PC-9 (cell line): ENCODE data around the gene ERG. TPM values are rescaled to one million over a fixed set of nuclear protein-coding genes. Genes with fewer than 3 reads are reported as not detected.

Experiments
- BruUV-seq: library from RNA; stranded (reverse); fragments of 400-500 nt; replicated peaks from 2 replicates; lab custom pipeline; 2021; lab: Mats Ljungman, UMichigan
- CTCF ChIA-PET: fragments of 300-600 bp; sonication (Branson Sonifier 250); formaldehyde crosslinking; loops from one replicate; lab custom pipeline; 2022; ENCODE audit warnings: antibody characterized with exemption; lab: Charles Lee
- POLR2A ChIA-PET: fragments of 300-600 bp; sonication (Branson Sonifier 250); formaldehyde crosslinking; loops from one replicate; lab custom pipeline; 2022; ENCODE audit warnings: antibody characterized with exemption; ENCODE audit not compliant: unreplicated experiment; lab: Charles Lee
- DNase-seq, 2 experiments: peaks; one replicate each; pipeline versions ENCODE4 v3.0.0 to v3.0.0-alpha.2; 2015 to 2022; ENCODE audit warnings: mixed read lengths in 1 of 2
- H2AFZ ChIP-seq: fragments of 200-600 bp; sonication (generic); 2 replicates; pipeline ENCODE4 v1.8.1; 2017; ENCODE audit warnings: antibody characterized with exemption
- H3F3A ChIP-seq: fragments of 200-600 bp; sonication (generic); 2 replicates; pipeline ENCODE4 v1.8.1; 2017; ENCODE audit warnings: antibody characterized with exemption, mild to moderate bottlenecking, low read depth; ENCODE audit not compliant: insufficient read depth
- H3K27ac ChIP-seq: fragments of 200-600 bp; sonication (generic); 2 replicates; pipeline ENCODE4 v1.6.1; 2016; ENCODE audit warnings: mixed run types
- H3K27me3 ChIP-seq: fragments of 200-600 bp; sonication (generic); 2 replicates; pipeline ENCODE4 v1.6.1; 2016; ENCODE audit warnings: low read depth, mixed run types; ENCODE audit not compliant: insufficient read depth
- H3K36me3 ChIP-seq: fragments of 200-600 bp; sonication (generic); 2 replicates; pipeline ENCODE4 v1.6.1; 2016; ENCODE audit warnings: low read depth, mixed run types
- H3K4me1 ChIP-seq: fragments of 200-600 bp; sonication (generic); replicated peaks from 2 replicates; pipeline ENCODE4 v1.6.1; 2016; ENCODE audit warnings: mixed run types; ENCODE audit not compliant: insufficient read depth
- H3K4me2 ChIP-seq: fragments of 200-600 bp; sonication (generic); 2 replicates; pipeline ENCODE4 v1.6.1; 2017; ENCODE audit warnings: mixed run types
- H3K4me3 ChIP-seq: fragments of 200-600 bp; sonication (generic); 2 replicates; pipeline ENCODE4 v1.6.1; 2016; ENCODE audit warnings: mixed run types
- H3K79me2 ChIP-seq: fragments of 200-600 bp; sonication (generic); 2 replicates; pipeline ENCODE4 v1.6.1; 2017; ENCODE audit warnings: low read depth, mixed run types
- H3K9me2 ChIP-seq: fragments of 200-600 bp; sonication (generic); 2 replicates; pipeline ENCODE4 v1.8.1; 2017; ENCODE audit warnings: mild to moderate bottlenecking; ENCODE audit not compliant: insufficient read depth
- H3K9me3 ChIP-seq: fragments of 200-600 bp; sonication (generic); 2 replicates; pipeline ENCODE4 v1.8.1; 2016; ENCODE audit warnings: low read depth; ENCODE audit not compliant: insufficient read depth
- H4K20me1 ChIP-seq: fragments of 200-600 bp; sonication (generic); 2 replicates; pipeline ENCODE4 v1.8.1; 2017; ENCODE audit not compliant: insufficient read depth
- CTCF ChIP-seq: fragments of 200-600 bp; sonication (generic); conservative IDR thresholded peaks from 2 replicates; pipeline ENCODE4 v1.6.1; 2017; ENCODE audit warnings: mixed run types, antibody characterized with exemption, mild to moderate bottlenecking, moderate library complexity
- EZH2 ChIP-seq: fragments of 200-600 bp; sonication (generic); IDR thresholded peaks from 2 replicates; pipeline ENCODE4 v1.8.0; 2017; ENCODE audit warnings: antibody characterized with exemption, low read depth
- intact Hi-C: fragments of 100-400 bp; cut with micrococcal nuclease; formaldehyde crosslinking; loops from one replicate; pipeline ENCODE4 v1.10.0; 2022; ENCODE audit not compliant: unreplicated experiment
- total RNA-seq: library from RNA; stranded (reverse); gene quantifications from 2 replicates; pipeline ENCODE4 v1.2.3, GENCODE V29; 2021

ERG gene
- total RNA-seq, 1 experiment from 2014 or later: not detected

- Histone ChIP-seq H2AFZ (no peak overlapping the region), H3K4me2 (no peak overlapping the region), H3K4me3 (no peak overlapping the region), H3K79me2 (no peaks in the 10 kb centered on the region), H3K27ac (no peak overlapping the region), H3K9me2 (no peaks in the 10 kb centered on the region), H3K27me3 (peaks cover 43% of the 10 kb centered on the region), H3K4me1 (no peaks in the 10 kb centered on the region), H3K36me3 (no peaks in the 10 kb centered on the region), H3K9me3 (no peaks in the 10 kb centered on the region), H3F3A (no peaks in the 10 kb centered on the region), H4K20me1 (no peaks in the 10 kb centered on the region)
- DNase-seq: no peak
- TF ChIP-seq EZH2 (no peak), CTCF (no peak)
- intact Hi-C loops: no loop called here
- POLR2A ChIA-PET: no interaction called here
- BruUV-seq: no TSS peak
- CTCF ChIA-PET: no interaction called here
Measured at GRCh38 chr21:38472412-38473108, 25.7 kb downstream of the ERG start.

GRCh38 chr21:38471766-38472165, 26.5 kb downstream of the ERG start:
- H2AFZ ChIP-seq: no peak overlapping the region
- no peaks in the 10 kb centered on the region for H3K79me2 ChIP-seq
- H3K4me3 ChIP-seq: no peak overlapping the region
- no peak for DNase-seq
- H3K9me3 ChIP-seq: no peaks in the 10 kb centered on the region
- ChIA-PET CTCF (no interaction called here), POLR2A (no interaction called here)
- H3K9me2 ChIP-seq: no peaks in the 10 kb centered on the region
- no peaks in the 10 kb centered on the region for H3F3A ChIP-seq
- H3K4me2 ChIP-seq: no peak overlapping the region
- intact Hi-C loops: no loop called here
- H3K27me3 ChIP-seq: peaks cover 41% of the 10 kb centered on the region
- no peaks in the 10 kb centered on the region for H4K20me1 ChIP-seq
- no TSS peak for BruUV-seq
- no peaks in the 10 kb centered on the region for H3K4me1 ChIP-seq
- TF ChIP-seq EZH2 (no peak), CTCF (no peak)
- H3K27ac ChIP-seq: no peak overlapping the region
- no peaks in the 10 kb centered on the region for H3K36me3 ChIP-seq

GRCh38 chr21:38470755-38471154, 27.5 kb downstream of the ERG start:
- H2AFZ ChIP-seq: no peak overlapping the region
- CTCF ChIA-PET: no interaction called here
- no peak for DNase-seq

More at GRCh38 chr21:38470755-38471154, 27.5 kb downstream of the ERG start:
- no peaks in the 10 kb centered on the region for H3F3A ChIP-seq
- H3K9me2 ChIP-seq: no peaks in the 10 kb centered on the region
- POLR2A ChIA-PET: no interaction called here
- no peak overlapping the region for H3K4me2 ChIP-seq
- H3K27me3 ChIP-seq: peaks cover 33% of the 10 kb centered on the region
- H3K27ac ChIP-seq: no peak overlapping the region
- no TSS peak for BruUV-seq
- no peaks in the 10 kb centered on the region for H3K9me3 ChIP-seq
- no peaks in the 10 kb centered on the region for H3K4me1 ChIP-seq
- TF ChIP-seq CTCF (no peak), EZH2 (no peak)
- H3K4me3 ChIP-seq: no peak overlapping the region
- no peaks in the 10 kb centered on the region for H4K20me1 ChIP-seq
- intact Hi-C loops: no loop called here
- H3K79me2 ChIP-seq: no peaks in the 10 kb centered on the region
- H3K36me3 ChIP-seq: no peaks in the 10 kb centered on the region
